H9 (cell line): ENCODE measurements around the gene OR4K14. TPM values are rescaled to one million over a fixed set of nuclear protein-coding genes. Genes with fewer than 3 reads are reported as not detected.
"Not testable (repeated sequence)": the region's sequence is repeated elsewhere in the genome, so short reads cannot be mapped to it uniquely, and the experiment has no call there.

Experiments used
- DNase-seq: peaks from one replicate; pipeline ENCODE4 v3.0.0-alpha.2; 2017
- H2AFZ ChIP-seq: one replicate; pipeline ENCODE4 v1.6.1; 2013; ENCODE audit warnings: mild to moderate bottlenecking, low read length, control low read depth, moderate library complexity
- H2AK5ac ChIP-seq: 2 replicates; pipeline ENCODE4 v1.6.1; 2013; ENCODE audit warnings: low read length, control low read depth, mixed read lengths; ENCODE audit not compliant: insufficient read length
- H2BK120ac ChIP-seq: one replicate; pipeline ENCODE4 v1.6.1; 2013; ENCODE audit warnings: low read depth, mild to moderate bottlenecking, low read length, control low read depth, inconsistent platforms; ENCODE audit not compliant: poor library complexity, severe bottlenecking
- H2BK12ac ChIP-seq: 2 replicates; pipeline ENCODE4 v1.6.1; 2013; ENCODE audit warnings: low read length, control low read depth, mixed read lengths, low read depth; ENCODE audit not compliant: insufficient read length
- H2BK15ac ChIP-seq: 2 replicates; pipeline ENCODE4 v1.6.1; 2013; ENCODE audit warnings: low read depth, low read length, control low read depth
- H2BK20ac ChIP-seq: one replicate; pipeline ENCODE4 v1.6.1; 2013; ENCODE audit warnings: low read depth, mild to moderate bottlenecking, low read length, control low read depth, inconsistent platforms; ENCODE audit not compliant: poor library complexity, severe bottlenecking
- H2BK5ac ChIP-seq: 2 replicates; pipeline ENCODE4 v1.6.1; 2013; ENCODE audit warnings: low read length, control low read depth, mixed read lengths; ENCODE audit not compliant: insufficient read length
- H3K14ac ChIP-seq: 2 replicates; pipeline ENCODE4 v1.6.1; 2013; ENCODE audit warnings: low read length, control low read depth; ENCODE audit not compliant: insufficient read depth
- H3K18ac ChIP-seq: 2 replicates; pipeline ENCODE4 v1.6.1; 2013; ENCODE audit warnings: low read depth, mild to moderate bottlenecking, mixed read lengths, low read length, control low read depth; ENCODE audit not compliant: insufficient read length
- H3K23ac ChIP-seq: 2 replicates; pipeline ENCODE4 v1.6.1; 2013; ENCODE audit warnings: low read length, control low read depth, mixed read lengths, low read depth; ENCODE audit not compliant: insufficient read length
- H3K23me2 ChIP-seq: 2 replicates; pipeline ENCODE4 v1.6.1; 2013; ENCODE audit warnings: low read depth, mild to moderate bottlenecking, mixed read lengths, low read length, control low read depth; ENCODE audit not compliant: insufficient read length, poor library complexity, severe bottlenecking
- H3K27ac ChIP-seq: 2 replicates; pipeline ENCODE4 v1.5.1; 2013; ENCODE audit warnings: low read length, control low read depth, mixed read lengths, low read depth; ENCODE audit not compliant: insufficient read length
- H3K27me3 ChIP-seq: 2 replicates; pipeline ENCODE4 v1.6.1; 2013; ENCODE audit warnings: low read length, control low read depth, inconsistent platforms; ENCODE audit not compliant: insufficient read depth
- H3K4ac ChIP-seq: 2 replicates; pipeline ENCODE4 v1.6.1; 2013; ENCODE audit warnings: low read depth, mild to moderate bottlenecking, control low read depth, inconsistent platforms, low read length, moderate library complexity
- H3K4me1 ChIP-seq: 2 replicates; pipeline ENCODE4 v1.6.1; 2013; ENCODE audit warnings: low read length, control low read depth, inconsistent platforms; ENCODE audit not compliant: insufficient read depth
- H3K4me2 ChIP-seq: 2 replicates; pipeline ENCODE4 v1.6.1; 2013; ENCODE audit warnings: low read length, control low read depth, mixed read lengths; ENCODE audit not compliant: insufficient read length, insufficient read depth
- H3K56ac ChIP-seq: 2 replicates; pipeline ENCODE4 v1.6.1; 2013; ENCODE audit warnings: low read depth, mild to moderate bottlenecking, mixed read lengths, low read length, control low read depth; ENCODE audit not compliant: insufficient read length
- H3K79me1 ChIP-seq: 2 replicates; pipeline ENCODE4 v1.6.1; 2013; ENCODE audit warnings: low read depth, mild to moderate bottlenecking, moderate library complexity, low read length, control low read depth, inconsistent platforms; ENCODE audit not compliant: insufficient read depth, poor library complexity, severe bottlenecking
- H3K79me2 ChIP-seq: 2 replicates; pipeline ENCODE4 v1.6.1; 2013; ENCODE audit warnings: low read length, control low read depth, inconsistent platforms; ENCODE audit not compliant: insufficient read depth
- H3K9ac ChIP-seq: 2 replicates; pipeline ENCODE4 v1.6.1; 2013; ENCODE audit warnings: low read length, control low read depth, mixed read lengths; ENCODE audit not compliant: insufficient read length; ENCODE audit errors: extremely low read depth
- H3K9me3 ChIP-seq: one replicate; pipeline ENCODE4 v1.6.1; 2013; ENCODE audit warnings: low read depth, low read length, inconsistent platforms; ENCODE audit not compliant: control insufficient read depth
- H3T11ph ChIP-seq: one replicate; pipeline ENCODE4 v1.6.1; 2013; ENCODE audit warnings: mild to moderate bottlenecking, low read length, control low read depth, inconsistent platforms
- H4K20me1 ChIP-seq: one replicate; pipeline ENCODE4 v1.6.1; 2013; ENCODE audit not compliant: control insufficient read depth, insufficient read length, insufficient read depth
- H4K5ac ChIP-seq: 2 replicates; pipeline ENCODE4 v1.6.1; 2013; ENCODE audit warnings: low read depth, mild to moderate bottlenecking, mixed read lengths, low read length, control low read depth; ENCODE audit not compliant: insufficient read length
- H4K8ac ChIP-seq: replicated peaks from 2 replicates; pipeline ENCODE4 v1.6.1; 2013; ENCODE audit warnings: low read length, control low read depth, mixed read lengths, low read depth; ENCODE audit not compliant: insufficient read length
- H4K91ac ChIP-seq: 2 replicates; pipeline ENCODE4 v1.6.1; 2013; ENCODE audit warnings: low read depth, mild to moderate bottlenecking, moderate library complexity, mixed read lengths, low read length, control low read depth; ENCODE audit not compliant: insufficient read length
- H3K27ac Mint-ChIP-seq, 3 experiments: 2 replicates in 2 of 3; 3 replicates in 1 of 3; pipeline ENCODE4 v1.8.0; 2020 to 2021; ENCODE audit warnings: mixed read lengths in 3 of 3, mild to moderate bottlenecking in 1 of 3, moderate library complexity in 1 of 3
- H3K27me3 Mint-ChIP-seq: 2 replicates; pipeline ENCODE4 v1.8.0; 2021; ENCODE audit warnings: low read depth, mild to moderate bottlenecking, moderate library complexity, mixed read lengths
- H3K36me3 Mint-ChIP-seq, 3 experiments: 2 replicates in 2 of 3; 3 replicates in 1 of 3; pipeline ENCODE4 v1.8.0; 2020 to 2021; ENCODE audit warnings: low read depth in 3 of 3, mixed read lengths in 3 of 3; ENCODE audit not compliant: insufficient read depth in 1 of 3
- H3K4me1 Mint-ChIP-seq, 2 experiments: 2 replicates each; pipeline ENCODE4 v1.8.0; 2020; ENCODE audit warnings: mixed read lengths in 2 of 2
- H3K4me3 Mint-ChIP-seq, 2 experiments: 2 replicates in 1 of 2; 3 replicates in 1 of 2; pipeline ENCODE4 v1.8.0; 2020 to 2021; ENCODE audit warnings: mild to moderate bottlenecking in 2 of 2, mixed read lengths in 2 of 2, moderate library complexity in 1 of 2
- H3K9me3 Mint-ChIP-seq, 2 experiments: 2 replicates in 1 of 2; 3 replicates in 1 of 2; pipeline ENCODE4 v1.8.0; 2020; ENCODE audit warnings: mild to moderate bottlenecking in 2 of 2, mixed read lengths in 2 of 2, moderate library complexity in 1 of 2
- WGBS: extraction: QIAGEN DNeasy Blood & Tissue Kit; methylation state at CpG from one replicate; pipeline ENCODE4 v1.1.7; 2013; ENCODE audit warnings: missing lambda C conversion rate, low lambda C conversion rate, mixed read lengths; ENCODE audit not compliant: insufficient read length; ENCODE audit errors: extremely low coverage; 5-methylcytosine and 5-hydroxymethylcytosine counted together
- total RNA-seq: library from RNA; stranded (reverse); gene quantifications from 2 replicates; pipeline ENCODE4 v1.2.1, GENCODE V29; 2021
- TF ChIP-seq, protein P1 (sequence below): fragments of 200-600 bp; sonication (generic); conservative IDR thresholded peaks from 3 replicates; pipeline ENCODE4 v1.8.0; 2021; ENCODE audit warnings: antibody characterized with exemption, mild to moderate bottlenecking

Gene OR4K14
- total RNA-seq, 1 experiment from 2014 or later: not detected

DNA sequence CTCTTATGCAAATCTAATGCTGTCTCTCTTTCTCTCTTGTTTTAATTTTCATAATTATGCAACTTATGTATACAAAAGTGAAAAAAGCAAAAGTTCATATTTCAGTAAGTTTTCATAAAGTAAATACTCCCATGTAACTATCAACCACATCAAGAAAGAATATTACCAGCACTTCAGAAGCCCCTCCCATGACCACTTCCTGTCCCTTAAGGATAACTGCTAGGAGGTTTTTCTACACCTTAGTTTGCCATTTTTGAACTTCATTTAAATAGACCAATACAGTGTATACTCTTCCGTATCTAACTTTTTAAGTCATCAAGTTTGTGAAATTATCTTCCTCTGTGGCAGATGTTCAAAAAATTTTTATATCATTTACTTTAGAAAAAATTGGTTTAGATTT is 44.3 kb downstream of the OR4K14 start:
- Histone ChIP-seq H3K9ac (no peak overlapping the region), H3K56ac (no peak overlapping the region), H3T11ph (no peak overlapping the region), H3K4ac (no peak overlapping the region), H2AFZ (no peak overlapping the region), H3K27me3 (no peaks in the 10 kb centered on the region), H3K4me2 (no peak overlapping the region), H4K91ac (no peak overlapping the region), H2BK120ac (no peak overlapping the region), H4K8ac (no peak overlapping the region), H2BK12ac (no peak overlapping the region), H4K20me1 (no peaks in the 10 kb centered on the region), H4K5ac (no peak overlapping the region), H2BK15ac (no peak overlapping the region), H3K9me3 (peaks cover 33% of the 10 kb centered on the region), H3K23ac (no peak overlapping the region), H3K4me1 (no peaks in the 10 kb centered on the region), H3K14ac (no peak overlapping the region), H3K79me1 (no peaks in the 10 kb centered on the region), H3K27ac (no peak overlapping the region), H3K18ac (no peak overlapping the region), H2AK5ac (no peak overlapping the region), H3K79me2 (no peaks in the 10 kb centered on the region), H2BK20ac (no peak overlapping the region), H3K23me2 (no peaks in the 10 kb centered on the region), H2BK5ac (no peak overlapping the region)
- H3K4me1 Mint-ChIP-seq: no peaks in the 10 kb centered on the region
- no peak for DNase-seq
- H3K27ac Mint-ChIP-seq: no peak overlapping the region
- peaks cover 0 to 12% (median 11%) of the 10 kb centered on the region in 3 experiments; a peak in 3 of 7 replicates for H3K36me3 Mint-ChIP-seq
- WGBS: no CpG with 5 or more reads among the region's 1 CpG
- peaks cover 59 to 61% of the 10 kb centered on the region in 2 experiments for H3K9me3 Mint-ChIP-seq
- H3K27me3 Mint-ChIP-seq: no peaks in the 10 kb centered on the region; the same call in 1 of the 2 replicates
- TF ChIP-seq, protein P1, sequence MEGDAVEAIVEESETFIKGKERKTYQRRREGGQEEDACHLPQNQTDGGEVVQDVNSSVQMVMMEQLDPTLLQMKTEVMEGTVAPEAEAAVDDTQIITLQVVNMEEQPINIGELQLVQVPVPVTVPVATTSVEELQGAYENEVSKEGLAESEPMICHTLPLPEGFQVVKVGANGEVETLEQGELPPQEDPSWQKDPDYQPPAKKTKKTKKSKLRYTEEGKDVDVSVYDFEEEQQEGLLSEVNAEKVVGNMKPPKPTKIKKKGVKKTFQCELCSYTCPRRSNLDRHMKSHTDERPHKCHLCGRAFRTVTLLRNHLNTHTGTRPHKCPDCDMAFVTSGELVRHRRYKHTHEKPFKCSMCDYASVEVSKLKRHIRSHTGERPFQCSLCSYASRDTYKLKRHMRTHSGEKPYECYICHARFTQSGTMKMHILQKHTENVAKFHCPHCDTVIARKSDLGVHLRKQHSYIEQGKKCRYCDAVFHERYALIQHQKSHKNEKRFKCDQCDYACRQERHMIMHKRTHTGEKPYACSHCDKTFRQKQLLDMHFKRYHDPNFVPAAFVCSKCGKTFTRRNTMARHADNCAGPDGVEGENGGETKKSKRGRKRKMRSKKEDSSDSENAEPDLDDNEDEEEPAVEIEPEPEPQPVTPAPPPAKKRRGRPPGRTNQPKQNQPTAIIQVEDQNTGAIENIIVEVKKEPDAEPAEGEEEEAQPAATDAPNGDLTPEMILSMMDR: no peak
- no peak overlapping the region for H3K4me3 Mint-ChIP-seq

DNA sequence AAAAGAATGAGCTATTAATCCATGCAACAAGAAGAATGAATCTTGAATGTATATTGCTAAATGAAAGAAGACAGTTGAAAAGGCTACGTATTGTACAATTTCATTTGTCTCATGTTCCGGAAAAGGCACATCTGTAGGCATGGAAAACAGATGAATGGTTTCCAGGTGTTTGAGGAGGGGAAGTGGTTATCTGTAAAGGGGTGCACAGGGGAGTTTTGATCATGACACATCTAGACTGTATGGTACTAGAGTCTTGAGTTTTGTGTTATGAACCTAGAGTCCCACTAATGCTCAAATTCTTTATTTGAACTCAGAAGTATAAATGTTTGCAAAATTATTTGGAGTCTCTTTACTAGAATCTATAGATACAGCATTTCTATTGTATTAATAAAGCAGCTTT is 49.4 kb downstream of the OR4K14 start:
- not testable (repeated sequence) for H3T11ph ChIP-seq, H3K79me2 ChIP-seq, H3K14ac ChIP-seq, H2BK120ac ChIP-seq, H3K27ac ChIP-seq, H3K4me2 ChIP-seq, H3K4me1 Mint-ChIP-seq, H3K27me3 ChIP-seq, H3K18ac ChIP-seq, H3K23ac ChIP-seq, H3K56ac ChIP-seq, H3K9ac ChIP-seq, H3K4me1 ChIP-seq, H4K20me1 ChIP-seq, H3K27me3 Mint-ChIP-seq, H2BK20ac ChIP-seq, DNase-seq, H3K23me2 ChIP-seq, H4K91ac ChIP-seq, H3K27ac Mint-ChIP-seq, H2AK5ac ChIP-seq, H4K5ac ChIP-seq, H2BK12ac ChIP-seq, H2AFZ ChIP-seq, H2BK5ac ChIP-seq, H2BK15ac ChIP-seq, H3K79me1 ChIP-seq, H4K8ac ChIP-seq, H3K4ac ChIP-seq, H3K4me3 Mint-ChIP-seq
- Mint-ChIP-seq H3K36me3 (peaks cover 0 to 12% (median 0%) of the 10 kb centered on the region in 3 experiments; a peak in 4 of 7 replicates), H3K9me3 (peaks cover 66 to 75% of the 10 kb centered on the region in 2 experiments)
- no CpG with 5 or more reads among the region's 2 CpGs for WGBS
- H3K9me3 ChIP-seq: peaks cover 18% of the 10 kb centered on the region
